A172 (cell line): ENCODE measurements around the gene OR7G3. TPM values are rescaled to one million over a fixed set of nuclear protein-coding genes. Genes with fewer than 3 reads are reported as not detected.

ENCODE experiments used
- DNase-seq: peaks from one replicate; pipeline ENCODE4 v3.0.0-alpha.2; 2015; ENCODE audit warnings: low spot score
- total RNA-seq: library from RNA; depleted of rRNA; stranded (reverse); fragments of >200 nt; shearing (Covaris generic); gene quantifications from 2 replicates; pipeline ENCODE4 v1.2.3, GENCODE V29; 2014; rRNA removed

The OR7G3 gene
- total RNA-seq = not detected in 2 replicates

DNA sequence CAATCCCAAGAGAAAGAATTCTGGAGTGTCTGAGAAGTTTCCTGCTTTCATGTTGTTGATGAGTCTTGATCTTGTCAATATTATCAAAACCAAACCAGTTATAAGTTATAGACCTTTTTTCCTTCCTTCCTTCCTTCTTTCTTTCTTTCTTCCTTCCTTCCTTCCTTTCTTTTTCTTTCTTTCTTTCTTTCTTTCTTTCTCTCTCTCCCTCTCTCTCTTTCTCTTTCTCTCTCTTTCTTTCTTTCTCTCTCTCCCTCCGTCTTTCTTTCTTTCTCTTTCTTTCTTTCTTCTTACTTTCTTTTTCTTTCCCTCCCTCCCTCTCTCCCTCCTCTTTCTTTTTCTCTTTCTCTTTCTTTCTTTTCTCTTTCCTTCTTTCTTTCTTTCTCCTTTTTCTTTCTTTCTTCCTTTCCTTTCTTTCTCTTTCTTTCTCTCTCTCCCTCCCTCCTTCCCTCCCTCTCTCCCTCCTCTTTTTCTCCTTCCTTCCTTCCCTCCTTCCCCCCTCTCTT lies at the start of gene OR7G3:
OR7G3 (minus strand) TSS at position 51 of the 506 bp plus-strand sequence; CDS start at position 51, 0 bp downstream.
- DNase-seq = no peak

GRCh38 chr19:9175326-9175725 lies 48.6 kb upstream of the OR7G3 start:
- no peak for DNase-seq

GRCh38 chr19:9171393-9171991 lies 44.7 kb upstream of the OR7G3 start:
- DNase-seq = no peak

GRCh38 chr19:9166846-9167245 lies 40.1 kb upstream of the OR7G3 start:
- DNase-seq = no peak

- DNase-seq = no peak
Observed at GRCh38 chr19:9165261-9165660, 38.5 kb upstream of the OR7G3 start.

DNA sequence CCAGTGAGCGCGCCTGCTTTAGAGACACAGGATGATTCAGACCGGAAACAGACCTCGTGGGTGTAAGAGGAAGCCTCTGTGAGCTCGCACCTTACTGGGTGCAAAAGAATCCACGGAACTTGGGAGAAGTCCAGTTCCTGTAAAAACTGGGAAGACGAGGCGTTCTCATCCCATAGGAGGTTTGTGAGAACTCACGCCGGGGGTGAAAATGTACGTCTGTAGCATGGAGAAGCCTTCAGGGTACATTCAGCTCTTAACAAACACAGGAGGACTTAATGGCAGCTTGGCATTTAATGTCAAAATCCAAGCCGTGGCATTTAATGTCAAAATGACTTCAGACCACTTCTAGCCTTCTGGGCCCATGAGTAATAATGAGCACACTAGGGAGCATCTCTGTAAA lies 34.7 kb upstream of the OR7G3 start:
- no peak for DNase-seq

DNA sequence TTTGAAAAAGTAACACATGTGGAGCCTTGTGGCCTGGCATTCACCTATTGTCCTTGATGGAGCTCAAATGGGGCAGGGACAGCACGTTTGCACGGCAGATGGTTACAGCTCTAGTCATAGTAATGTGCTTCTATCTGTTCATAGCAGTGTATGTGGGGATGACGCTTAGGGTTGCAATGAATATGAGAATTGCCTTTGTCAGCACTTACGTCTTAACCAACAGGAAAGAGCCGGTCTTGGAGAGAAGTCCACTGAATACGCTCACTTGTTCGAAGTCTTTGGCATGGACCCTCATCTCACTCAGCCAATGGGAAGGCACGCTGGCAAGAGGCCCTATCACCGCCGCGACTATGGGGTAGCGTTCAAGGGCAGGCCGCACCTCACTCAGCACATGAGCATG lies 33.1 kb upstream of the OR7G3 start:
- no peak for DNase-seq

GRCh38 chr19:9156304-9156703 lies 29.6 kb upstream of the OR7G3 start:
- DNase-seq = no peak

- no peak for DNase-seq
Observed at GRCh38 chr19:9155591-9155990, 28.8 kb upstream of the OR7G3 start.

DNA sequence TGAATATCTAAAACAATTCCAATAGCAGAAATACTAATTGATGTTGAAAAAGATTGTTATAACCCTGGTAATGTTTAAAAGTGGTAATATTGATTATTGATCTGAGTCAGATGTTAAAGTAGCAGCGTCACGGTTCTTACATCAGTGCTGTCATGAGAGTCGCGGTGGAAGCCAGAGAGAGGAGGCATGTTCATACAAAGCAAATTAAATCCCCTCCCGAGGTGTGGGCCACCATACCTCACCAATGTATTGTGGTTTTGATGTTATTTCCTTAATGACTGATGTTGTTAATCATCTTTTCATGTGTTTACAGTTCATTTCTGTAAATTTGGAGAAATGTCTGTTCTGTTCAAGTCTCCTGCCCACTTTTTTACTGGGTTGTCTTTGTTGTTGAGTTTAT lies 24.6 kb upstream of the OR7G3 start:
- DNase-seq = no peak

- DNase-seq = no peak
Observed at GRCh38 chr19:9150650-9151049, 23.9 kb upstream of the OR7G3 start.

DNA sequence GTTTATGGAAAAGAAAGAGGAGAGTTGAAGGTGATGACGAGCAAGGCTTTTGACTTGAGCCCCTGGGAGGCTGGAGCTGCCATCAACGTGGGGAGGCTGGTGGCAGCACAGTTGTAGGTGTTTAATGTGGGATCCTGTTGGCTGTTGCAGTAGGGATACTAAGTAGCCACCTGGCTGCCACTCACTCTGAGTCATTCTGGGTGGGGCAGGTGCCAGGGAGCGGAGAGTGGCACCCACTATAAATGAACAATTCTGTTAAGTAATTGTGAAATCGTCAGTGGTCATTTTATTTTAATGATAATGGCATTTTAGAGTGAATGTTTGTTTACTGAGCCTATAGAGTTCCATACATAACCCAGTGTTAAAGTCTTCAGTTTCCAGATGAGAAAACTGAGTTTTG lies 23.2 kb upstream of the OR7G3 start:
- no peak for DNase-seq

- DNase-seq = no peak
Observed at GRCh38 chr19:9148697-9149096, 21.9 kb upstream of the OR7G3 start.

- no peak for DNase-seq
Observed at GRCh38 chr19:9146882-9147281, 20.1 kb upstream of the OR7G3 start.

- no peak for DNase-seq
Observed at GRCh38 chr19:9144920-9145319, 18.2 kb upstream of the OR7G3 start.

DNA sequence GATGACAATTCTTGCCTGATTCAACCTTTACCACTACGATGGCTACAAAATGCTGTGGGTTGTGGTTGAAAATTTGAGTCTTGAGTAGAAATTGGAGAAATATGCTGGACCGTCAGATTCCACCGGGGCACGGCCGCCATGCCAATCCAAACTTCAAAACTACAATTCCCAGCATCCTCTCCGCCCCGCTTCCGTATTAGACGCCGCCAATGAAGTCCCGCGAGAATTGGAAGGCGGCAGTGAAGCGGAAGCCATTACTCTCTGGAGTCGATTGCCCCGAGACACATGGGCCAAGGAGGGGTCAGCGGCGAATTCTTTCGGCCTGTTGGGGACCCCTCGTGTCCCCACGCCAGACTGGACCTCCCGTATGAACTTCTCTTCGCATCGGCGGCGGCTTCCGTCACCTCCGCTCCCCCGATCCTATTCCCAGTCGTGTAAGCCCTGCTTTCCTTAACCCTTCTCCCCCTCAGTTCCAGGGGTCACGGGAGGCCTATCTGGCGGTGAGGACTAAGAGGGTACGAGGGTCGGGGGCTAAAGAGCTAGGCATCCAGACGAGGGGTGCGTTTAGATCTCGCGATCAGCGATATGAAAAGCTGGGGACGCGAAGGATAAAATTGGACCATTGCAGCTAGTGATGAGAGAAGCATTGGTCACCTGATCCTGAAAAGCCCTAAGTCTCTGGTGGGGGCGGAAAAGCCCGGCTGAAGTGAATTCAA lies 13.6 kb upstream of the OR7G3 start, which contains the start of gene ZNF317:
ZNF317 (plus strand) TSS at position 239 of the 716 bp plus-strand sequence. CDS start 15,620 bp downstream, outside the sequence.
- peak; percentile 91 for DNase-seq

DNA sequence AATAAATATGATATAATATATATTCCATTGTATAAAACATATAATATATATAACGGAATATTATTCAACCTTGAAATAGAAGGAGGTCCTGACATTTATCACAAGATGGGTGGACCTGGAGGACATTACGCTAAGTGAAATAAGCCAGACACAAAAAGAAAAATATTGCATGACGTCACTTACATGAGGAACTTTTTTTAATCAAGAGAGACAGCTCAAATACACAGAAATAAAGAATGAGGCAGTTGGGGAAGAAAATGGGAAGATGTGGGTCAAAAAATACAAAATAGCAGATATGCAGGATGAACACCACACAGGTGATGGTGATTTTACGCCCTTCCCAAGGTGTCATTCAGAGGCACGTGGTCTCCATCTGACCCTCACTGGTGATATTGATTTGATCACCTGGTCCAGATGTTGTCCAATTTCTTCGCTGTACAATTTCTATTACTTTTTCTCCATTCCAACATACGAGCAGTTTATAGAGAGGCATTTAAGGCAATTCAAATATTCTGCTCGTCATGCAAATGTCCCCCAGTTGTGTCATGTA lies 12.9 kb upstream of the OR7G3 start:
- peak; percentile 8 for DNase-seq

GRCh38 chr19:9132422-9132821 lies 5.7 kb upstream of the OR7G3 start:
- peak; percentile 73 for DNase-seq

- no peak for DNase-seq
Observed at GRCh38 chr19:9130965-9131364, 4.2 kb upstream of the OR7G3 start.

- DNase-seq = peak; percentile 84
Observed at GRCh38 chr19:9128171-9128570, 1.4 kb upstream of the OR7G3 start.

- no peak for DNase-seq
Observed at GRCh38 chr19:9116547-9116946, 10.2 kb downstream of the OR7G3 start.

- no peak for DNase-seq
Observed at GRCh38 chr19:9115307-9115813, 11.4 kb downstream of the OR7G3 start, which contains the start of gene OR7G1. Gene OR7G1 (minus strand): TSS chr19:9115763. CDS start chr19:9115763, 0 bp downstream.

- no peak for DNase-seq
Observed at GRCh38 chr19:9109959-9110358, 16.8 kb downstream of the OR7G3 start.
